HepG2 (cell line): Measurements from ENCODE around the gene WNK4. TPM values are rescaled to one million over a fixed set of nuclear protein-coding genes. Genes with fewer than 3 reads are reported as not detected.

ENCODE experiments used
- CCDC6 ChIP-seq: sonication (generic); formaldehyde crosslinking; IDR thresholded peaks from 2 replicates; pipeline ENCODE4 v1.8.1; 2022; ENCODE audit warnings: mild to moderate bottlenecking, missing genetic modification reagents, moderate library complexity
- CREM ChIP-seq, 2 experiments: sonication (generic) in 1 of 2; formaldehyde crosslinking in 1 of 2; IDR thresholded peaks; 2 replicates each; pipeline versions ENCODE4 v1.4.0 to v1.6.1; 2016 to 2020; ENCODE audit warnings: antibody characterized with exemption in 1 of 2, mild to moderate bottlenecking in 1 of 2, missing genetic modification reagents in 1 of 2
- ERF ChIP-seq: IDR thresholded peaks from 2 replicates; pipeline ENCODE4 v1.6.1; 2018; ENCODE audit warnings: missing biosample characterization, missing genetic modification reagents
- GABPB1 ChIP-seq: IDR thresholded peaks from 2 replicates; pipeline ENCODE4 v1.6.1; 2016; ENCODE audit warnings: mild to moderate bottlenecking, missing genetic modification reagents, moderate library complexity, missing compliant biosample characterization
- GATAD1 ChIP-seq: IDR thresholded peaks from 2 replicates; pipeline ENCODE4 v1.6.1; 2016; ENCODE audit warnings: missing genetic modification reagents, missing compliant biosample characterization
- GZF1 ChIP-seq: sonication (generic); formaldehyde crosslinking; IDR thresholded peaks from 2 replicates; pipeline ENCODE4 v1.5.1; 2020; ENCODE audit warnings: mild to moderate bottlenecking, missing genetic modification reagents
- KMT2B ChIP-seq: IDR thresholded peaks from 2 replicates; pipeline ENCODE4 v1.6.1; 2016; ENCODE audit warnings: missing genetic modification reagents, missing compliant biosample characterization
- MBNL3 ChIP-seq: fragments of 250-450 bp; sonication (Bioruptor Pico); conservative IDR thresholded peaks from 2 replicates; pipeline ENCODE4 v1.8.0; 2022; ENCODE audit warnings: mild to moderate bottlenecking, inconsistent platforms
- NFYC ChIP-seq: IDR thresholded peaks from 2 replicates; pipeline ENCODE4 v1.6.1; 2016; ENCODE audit warnings: missing genetic modification reagents, missing compliant biosample characterization
- TBL1XR1 ChIP-seq: fragments of 150-350 bp; IDR thresholded peaks from 2 replicates; pipeline ENCODE4 v1.6.1; 2014; ENCODE audit warnings: borderline replicate concordance, low read length; ENCODE audit not compliant: partially characterized antibody
- ZNF558 ChIP-seq: sonication (generic); formaldehyde crosslinking; IDR thresholded peaks from 2 replicates; pipeline ENCODE4 v1.9.0; 2022; ENCODE audit warnings: mild to moderate bottlenecking, missing genetic modification reagents, borderline replicate concordance
- ZSCAN21 ChIP-seq: sonication (generic); formaldehyde crosslinking; IDR thresholded peaks from 2 replicates; pipeline ENCODE4 v1.8.0; 2022; ENCODE audit warnings: mild to moderate bottlenecking, missing genetic modification reagents, moderate library complexity, borderline replicate concordance
- ZSCAN9 ChIP-seq: IDR thresholded peaks from 2 replicates; pipeline ENCODE4 v1.6.1; 2016; ENCODE audit warnings: borderline replicate concordance
- polyA plus RNA-seq, 8 experiments: library from polyadenylated mRNA; depleted of rRNA in 3 of 8; stranded (reverse) in 7 of 8; unstranded in 1 of 8; fragments of >200 nt; fragmentation: Illumina TruSeq in 4 of 8; extraction: Trizol in 4 of 8; gene quantifications; 2 replicates each; pipeline versions ENCODE4 v1.2.1 to v1.2.3, GENCODE V29; 2011 to 2016; ENCODE audit warnings: low read depth in 4 of 8, missing spikeins in 1 of 8, mixed read lengths in 1 of 8; ENCODE audit not compliant: insufficient read depth in 1 of 8
- total RNA-seq, 5 experiments: library from RNA; depleted of rRNA; stranded (reverse); fragments of >200 nt; fragmentation: Illumina TruSeq; extraction: Trizol; gene quantifications; 2 replicates each; pipeline ENCODE4 v1.2.3, GENCODE V29; 2016; ENCODE audit warnings: low read depth in 1 of 5
- TF ChIP-seq, protein P1 (sequence below): sonication (generic); formaldehyde crosslinking; IDR thresholded peaks from 2 replicates; pipeline ENCODE4 v1.8.1; 2022; ENCODE audit warnings: low read depth, mild to moderate bottlenecking, missing genetic modification reagents
- TF ChIP-seq, protein P2 (sequence below): sonication (generic); formaldehyde crosslinking; IDR thresholded peaks from 2 replicates; pipeline ENCODE4 v1.5.1; 2020; ENCODE audit warnings: mild to moderate bottlenecking, moderate library complexity, missing genetic modification reagents
- TF ChIP-seq, protein P3 (sequence below): sonication (generic); formaldehyde crosslinking; IDR thresholded peaks from 2 replicates; pipeline ENCODE4 v1.4.0; 2020; ENCODE audit warnings: missing genetic modification reagents
- TF ChIP-seq, protein P4 (sequence below): sonication (generic); formaldehyde crosslinking; IDR thresholded peaks from 2 replicates; pipeline ENCODE4 v1.4.0; 2020; ENCODE audit warnings: missing genetic modification reagents
- TF ChIP-seq, protein P5 (sequence below): IDR thresholded peaks from 2 replicates; pipeline ENCODE4 v1.6.1; 2016

Gene WNK4
- total and polyA plus RNA-seq, 2 of the 13 experiments (the other 11 are each of a cell fraction or from before 2014, with no cell fraction given): 2.7 to 13.7 TPM

DNA sequence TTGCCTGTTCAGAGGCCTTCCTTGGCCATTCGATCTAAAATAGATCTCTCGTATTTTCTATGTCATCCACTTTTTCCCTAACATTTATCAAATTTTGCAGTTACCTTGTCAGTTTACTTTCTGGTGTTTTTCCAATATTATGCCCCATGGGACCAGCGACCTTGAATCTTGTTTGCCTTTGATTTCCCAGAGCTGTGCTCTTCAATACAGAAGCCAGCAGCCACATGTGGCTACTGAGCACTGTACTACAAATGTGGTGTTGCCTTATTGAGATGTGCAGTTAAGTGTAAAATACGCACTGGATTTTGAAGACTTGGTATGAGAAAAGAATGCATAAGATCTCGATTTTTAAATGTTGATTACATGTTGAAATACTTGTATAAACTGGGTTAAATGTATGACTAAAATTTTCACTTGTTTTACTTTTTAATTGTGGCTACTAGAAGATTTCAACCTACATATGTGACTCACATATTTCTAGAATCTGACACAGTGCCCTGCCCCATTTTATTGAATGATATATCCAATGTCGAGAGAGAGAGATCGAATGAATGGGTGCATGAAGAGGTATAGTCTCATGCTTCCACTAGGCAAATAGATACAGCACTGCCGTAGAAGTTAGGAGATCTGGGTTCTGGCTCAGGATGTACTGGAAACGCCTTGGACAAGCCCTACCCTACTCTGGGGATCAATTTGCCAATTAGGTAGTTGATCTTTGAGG, 52.0 kb downstream of the WNK4 start (continued):
- TF ChIP-seq, protein P1, sequence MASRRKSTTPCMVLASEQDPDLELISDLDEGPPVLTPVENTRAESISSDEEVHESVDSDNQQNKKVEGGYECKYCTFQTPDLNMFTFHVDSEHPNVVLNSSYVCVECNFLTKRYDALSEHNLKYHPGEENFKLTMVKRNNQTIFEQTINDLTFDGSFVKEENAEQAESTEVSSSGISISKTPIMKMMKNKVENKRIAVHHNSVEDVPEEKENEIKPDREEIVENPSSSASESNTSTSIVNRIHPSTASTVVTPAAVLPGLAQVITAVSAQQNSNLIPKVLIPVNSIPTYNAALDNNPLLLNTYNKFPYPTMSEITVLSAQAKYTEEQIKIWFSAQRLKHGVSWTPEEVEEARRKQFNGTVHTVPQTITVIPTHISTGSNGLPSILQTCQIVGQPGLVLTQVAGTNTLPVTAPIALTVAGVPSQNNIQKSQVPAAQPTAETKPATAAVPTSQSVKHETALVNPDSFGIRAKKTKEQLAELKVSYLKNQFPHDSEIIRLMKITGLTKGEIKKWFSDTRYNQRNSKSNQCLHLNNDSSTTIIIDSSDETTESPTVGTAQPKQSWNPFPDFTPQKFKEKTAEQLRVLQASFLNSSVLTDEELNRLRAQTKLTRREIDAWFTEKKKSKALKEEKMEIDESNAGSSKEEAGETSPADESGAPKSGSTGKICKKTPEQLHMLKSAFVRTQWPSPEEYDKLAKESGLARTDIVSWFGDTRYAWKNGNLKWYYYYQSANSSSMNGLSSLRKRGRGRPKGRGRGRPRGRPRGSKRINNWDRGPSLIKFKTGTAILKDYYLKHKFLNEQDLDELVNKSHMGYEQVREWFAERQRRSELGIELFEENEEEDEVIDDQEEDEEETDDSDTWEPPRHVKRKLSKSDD (CRISPR knock-in tag): no peak
- TF ChIP-seq, protein P2, sequence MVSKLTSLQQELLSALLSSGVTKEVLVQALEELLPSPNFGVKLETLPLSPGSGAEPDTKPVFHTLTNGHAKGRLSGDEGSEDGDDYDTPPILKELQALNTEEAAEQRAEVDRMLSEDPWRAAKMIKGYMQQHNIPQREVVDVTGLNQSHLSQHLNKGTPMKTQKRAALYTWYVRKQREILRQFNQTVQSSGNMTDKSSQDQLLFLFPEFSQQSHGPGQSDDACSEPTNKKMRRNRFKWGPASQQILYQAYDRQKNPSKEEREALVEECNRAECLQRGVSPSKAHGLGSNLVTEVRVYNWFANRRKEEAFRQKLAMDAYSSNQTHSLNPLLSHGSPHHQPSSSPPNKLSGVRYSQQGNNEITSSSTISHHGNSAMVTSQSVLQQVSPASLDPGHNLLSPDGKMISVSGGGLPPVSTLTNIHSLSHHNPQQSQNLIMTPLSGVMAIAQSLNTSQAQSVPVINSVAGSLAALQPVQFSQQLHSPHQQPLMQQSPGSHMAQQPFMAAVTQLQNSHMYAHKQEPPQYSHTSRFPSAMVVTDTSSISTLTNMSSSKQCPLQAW: no peak
- TF ChIP-seq ZSCAN21: 0 out of 2 replicates have a peak, but pooled peaks have one; percentile 17
- TF ChIP-seq CREM (IDR thresholded peaks at IDR 0.05): no peak
- TF ChIP-seq CREM (CRISPR knock-in tag; IDR thresholded peaks at IDR 0.05): no peak
- peak; percentile 50 for TF ChIP-seq GATAD1 (CRISPR knock-in tag)
- 0 out of 2 replicates have a peak, but pooled peaks have one; percentile 16 for TF ChIP-seq ERF (CRISPR knock-in tag)
- TF ChIP-seq TBL1XR1: peak; percentile 32
- TF ChIP-seq, protein P3, sequence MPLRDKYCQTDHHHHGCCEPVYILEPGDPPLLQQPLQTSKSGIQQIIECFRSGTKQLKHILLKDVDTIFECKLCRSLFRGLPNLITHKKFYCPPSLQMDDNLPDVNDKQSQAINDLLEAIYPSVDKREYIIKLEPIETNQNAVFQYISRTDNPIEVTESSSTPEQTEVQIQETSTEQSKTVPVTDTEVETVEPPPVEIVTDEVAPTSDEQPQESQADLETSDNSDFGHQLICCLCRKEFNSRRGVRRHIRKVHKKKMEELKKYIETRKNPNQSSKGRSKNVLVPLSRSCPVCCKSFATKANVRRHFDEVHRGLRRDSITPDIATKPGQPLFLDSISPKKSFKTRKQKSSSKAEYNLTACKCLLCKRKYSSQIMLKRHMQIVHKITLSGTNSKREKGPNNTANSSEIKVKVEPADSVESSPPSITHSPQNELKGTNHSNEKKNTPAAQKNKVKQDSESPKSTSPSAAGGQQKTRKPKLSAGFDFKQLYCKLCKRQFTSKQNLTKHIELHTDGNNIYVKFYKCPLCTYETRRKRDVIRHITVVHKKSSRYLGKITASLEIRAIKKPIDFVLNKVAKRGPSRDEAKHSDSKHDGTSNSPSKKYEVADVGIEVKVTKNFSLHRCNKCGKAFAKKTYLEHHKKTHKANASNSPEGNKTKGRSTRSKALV (CRISPR knock-in tag): peak; percentile 10; the same call in 1 of the 2 replicates
- TF ChIP-seq ZSCAN9 (CRISPR knock-in tag): peak; percentile 54; the same call in 1 of the 2 replicates
- peak; percentile 35; the same call in 1 of the 2 replicates for TF ChIP-seq NFYC (CRISPR knock-in tag)
- peak; percentile 50; the same call in 1 of the 2 replicates for TF ChIP-seq CCDC6 (CRISPR knock-in tag)
- TF ChIP-seq, protein P4, sequence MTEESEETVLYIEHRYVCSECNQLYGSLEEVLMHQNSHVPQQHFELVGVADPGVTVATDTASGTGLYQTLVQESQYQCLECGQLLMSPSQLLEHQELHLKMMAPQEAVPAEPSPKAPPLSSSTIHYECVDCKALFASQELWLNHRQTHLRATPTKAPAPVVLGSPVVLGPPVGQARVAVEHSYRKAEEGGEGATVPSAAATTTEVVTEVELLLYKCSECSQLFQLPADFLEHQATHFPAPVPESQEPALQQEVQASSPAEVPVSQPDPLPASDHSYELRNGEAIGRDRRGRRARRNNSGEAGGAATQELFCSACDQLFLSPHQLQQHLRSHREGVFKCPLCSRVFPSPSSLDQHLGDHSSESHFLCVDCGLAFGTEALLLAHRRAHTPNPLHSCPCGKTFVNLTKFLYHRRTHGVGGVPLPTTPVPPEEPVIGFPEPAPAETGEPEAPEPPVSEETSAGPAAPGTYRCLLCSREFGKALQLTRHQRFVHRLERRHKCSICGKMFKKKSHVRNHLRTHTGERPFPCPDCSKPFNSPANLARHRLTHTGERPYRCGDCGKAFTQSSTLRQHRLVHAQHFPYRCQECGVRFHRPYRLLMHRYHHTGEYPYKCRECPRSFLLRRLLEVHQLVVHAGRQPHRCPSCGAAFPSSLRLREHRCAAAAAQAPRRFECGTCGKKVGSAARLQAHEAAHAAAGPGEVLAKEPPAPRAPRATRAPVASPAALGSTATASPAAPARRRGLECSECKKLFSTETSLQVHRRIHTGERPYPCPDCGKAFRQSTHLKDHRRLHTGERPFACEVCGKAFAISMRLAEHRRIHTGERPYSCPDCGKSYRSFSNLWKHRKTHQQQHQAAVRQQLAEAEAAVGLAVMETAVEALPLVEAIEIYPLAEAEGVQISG: 0 out of 2 replicates have a peak, but pooled peaks have one; percentile 12
- no peak for TF ChIP-seq GZF1 (CRISPR knock-in tag)
- no peak for TF ChIP-seq GABPB1 (CRISPR knock-in tag)
- TF ChIP-seq, protein P5, sequence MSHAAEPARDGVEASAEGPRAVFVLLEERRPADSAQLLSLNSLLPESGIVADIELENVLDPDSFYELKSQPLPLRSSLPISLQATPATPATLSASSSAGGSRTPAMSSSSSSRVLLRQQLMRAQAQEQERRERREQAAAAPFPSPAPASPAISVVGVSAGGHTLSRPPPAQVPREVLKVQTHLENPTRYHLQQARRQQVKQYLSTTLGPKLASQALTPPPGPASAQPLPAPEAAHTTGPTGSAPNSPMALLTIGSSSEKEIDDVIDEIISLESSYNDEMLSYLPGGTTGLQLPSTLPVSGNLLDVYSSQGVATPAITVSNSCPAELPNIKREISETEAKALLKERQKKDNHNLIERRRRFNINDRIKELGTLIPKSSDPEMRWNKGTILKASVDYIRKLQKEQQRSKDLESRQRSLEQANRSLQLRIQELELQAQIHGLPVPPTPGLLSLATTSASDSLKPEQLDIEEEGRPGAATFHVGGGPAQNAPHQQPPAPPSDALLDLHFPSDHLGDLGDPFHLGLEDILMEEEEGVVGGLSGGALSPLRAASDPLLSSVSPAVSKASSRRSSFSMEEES (CRISPR knock-in tag): no peak; the same call in 1 of the 2 replicates
- no peak for TF ChIP-seq KMT2B (CRISPR knock-in tag)
- TF ChIP-seq ZNF558 (CRISPR knock-in tag): no peak
- no peak for TF ChIP-seq MBNL3 (CRISPR knock-in tag)
